ENCODE measurements around the gene SPSB1.

SPSB1 gene

GRCh38 chr1:9340172-9340854 lies 47.6 kb downstream of the SPSB1 start:
- TF ChIP-seq CTCF (IDR thresholded peaks at IDR 0.05; ENCODE audit: extremely low read depth, insufficient read depth, missing control alignments) = no peak
- no peak for DNase-seq (ENCODE audit: low spot score)
- in situ Hi-C loops (cut with MboI; ENCODE audit: low pct_unique_long_range_greater_than_20kb, low sequenced_read_pairs, unreplicated experiment) = no loop called here

- no peak for DNase-seq (ENCODE audit: low spot score)
- in situ Hi-C loops (cut with MboI; ENCODE audit: low pct_unique_long_range_greater_than_20kb, low sequenced_read_pairs, unreplicated experiment) = no loop called here
Measured at GRCh38 chr1:9340864-9341263, 48.2 kb downstream of the SPSB1 start.

GRCh38 chr1:9341301-9341845 lies 48.7 kb downstream of the SPSB1 start:
- TF ChIP-seq CTCF (IDR thresholded peaks at IDR 0.05; ENCODE audit: extremely low read depth, insufficient read depth, missing control alignments) = no peak
- in situ Hi-C loops (cut with MboI; ENCODE audit: low pct_unique_long_range_greater_than_20kb, low sequenced_read_pairs, unreplicated experiment) = no loop called here
- DNase-seq (ENCODE audit: low spot score) = no peak

More at GRCh38 chr1:9340864-9341263, 48.2 kb downstream of the SPSB1 start:
- TF ChIP-seq CTCF (IDR thresholded peaks at IDR 0.05; ENCODE audit: extremely low read depth, insufficient read depth, missing control alignments) = no peak

- no peak for DNase-seq (ENCODE audit: low spot score)
- no peak for TF ChIP-seq CTCF (IDR thresholded peaks at IDR 0.05; ENCODE audit: extremely low read depth, insufficient read depth, missing control alignments)
- in situ Hi-C loops (cut with MboI; ENCODE audit: low pct_unique_long_range_greater_than_20kb, low sequenced_read_pairs, unreplicated experiment) = no loop called here
Measured at GRCh38 chr1:9343269-9343668, 50.6 kb downstream of the SPSB1 start.

- no peak for DNase-seq (ENCODE audit: low spot score)
- in situ Hi-C loops (cut with MboI; ENCODE audit: low pct_unique_long_range_greater_than_20kb, low sequenced_read_pairs, unreplicated experiment) = no loop called here
- TF ChIP-seq CTCF (IDR thresholded peaks at IDR 0.05; ENCODE audit: extremely low read depth, insufficient read depth, missing control alignments) = no peak
Measured at GRCh38 chr1:9344426-9345200, 51.9 kb downstream of the SPSB1 start.

GRCh38 chr1:9345471-9345870 lies 52.8 kb downstream of the SPSB1 start:
- TF ChIP-seq CTCF (IDR thresholded peaks at IDR 0.05; ENCODE audit: extremely low read depth, insufficient read depth, missing control alignments) = no peak
- in situ Hi-C loops (cut with MboI; ENCODE audit: low pct_unique_long_range_greater_than_20kb, low sequenced_read_pairs, unreplicated experiment) = no loop called here

More at GRCh38 chr1:9345471-9345870, 52.8 kb downstream of the SPSB1 start:
- no peak for DNase-seq (ENCODE audit: low spot score)

Data from GM13977 (cell line).